Measurements from ENCODE around the gene RAPGEF6. TPM values are rescaled to one million over a fixed set of nuclear protein-coding genes. Genes with fewer than 3 reads are reported as not detected.

Gene RAPGEF6
- total and polyA plus RNA-seq, 4 donors, result 2.1 to 26.6 (median 15.1) TPM

GRCh38 chr5:131548176-131548575 lies 86.9 kb downstream of the RAPGEF6 start:
- 84 to 89% methylated on average over 2 of the region's 2 CpGs for WGBS, 2 donors
- no peaks in the 10 kb centered on the region for H3K4me1 ChIP-seq (ENCODE audit: control insufficient read depth in 1 of 2, insufficient read depth in 2 of 2, low read length in 2 of 2)
- no peak overlapping the region for H3K27ac ChIP-seq (ENCODE audit: low read depth in 1 of 2, low read length in 2 of 2)
- H3K27me3 ChIP-seq (ENCODE audit: control insufficient read depth in 1 of 2, insufficient read depth in 2 of 2, low read length in 1 of 2), result no peaks in the 10 kb centered on the region
- no peak overlapping the region for H3K4me3 ChIP-seq (ENCODE audit: low read length in 2 of 2)
- H3K9me3 ChIP-seq (ENCODE audit: control insufficient read depth, low read length), result no peaks in the 10 kb centered on the region
- DNase-seq (no peak), ATAC-seq (ENCODE audit: low FRiP score) (no peak)
- intact Hi-C loops (cut with DNase I), result no loop called here
- H3K36me3 ChIP-seq (ENCODE audit: control insufficient read depth in 1 of 2, insufficient read depth in 2 of 2, low read length in 1 of 2), result no peaks in the 10 kb centered on the region

- Histone ChIP-seq H3K4me3 (ENCODE audit: low read length in 2 of 2) (no peak overlapping the region), H3K4me1 (ENCODE audit: control insufficient read depth in 1 of 2, insufficient read depth in 2 of 2, low read length in 2 of 2) (no peaks in the 10 kb centered on the region), H3K9me3 (ENCODE audit: control insufficient read depth, low read length) (no peaks in the 10 kb centered on the region), H3K27ac (ENCODE audit: low read depth in 1 of 2, low read length in 2 of 2) (no peak overlapping the region), H3K27me3 (ENCODE audit: control insufficient read depth in 1 of 2, insufficient read depth in 2 of 2, low read length in 1 of 2) (no peaks in the 10 kb centered on the region), H3K36me3 (ENCODE audit: control insufficient read depth in 1 of 2, insufficient read depth in 2 of 2, low read length in 1 of 2) (no peaks in the 10 kb centered on the region)
- intact Hi-C loops (cut with DNase I), result no loop called here
- WGBS, 2 donors, result 84 to 89% methylated on average over 1 of the region's 1 CpG
- ATAC-seq (ENCODE audit: low FRiP score) (no peak), DNase-seq (no peak)
Observed at GRCh38 chr5:131545845-131546244, 89.2 kb downstream of the RAPGEF6 start.

GRCh38 chr5:131542723-131543122 lies 92.3 kb downstream of the RAPGEF6 start:
- no peaks in the 10 kb centered on the region for H3K27me3 ChIP-seq (ENCODE audit: control insufficient read depth in 1 of 2, insufficient read depth in 2 of 2, low read length in 1 of 2)
- intact Hi-C loops (cut with DNase I), result no loop called here
- no peak for DNase-seq
- H3K36me3 ChIP-seq (ENCODE audit: control insufficient read depth in 1 of 2, insufficient read depth in 2 of 2, low read length in 1 of 2), result no peaks in the 10 kb centered on the region
- ATAC-seq (ENCODE audit: low FRiP score), result no peak
- 97% methylated on average over 1 of the region's 1 CpG for WGBS, 2 donors
- no peaks in the 10 kb centered on the region for H3K9me3 ChIP-seq (ENCODE audit: control insufficient read depth, low read length)
- H3K4me1 ChIP-seq (ENCODE audit: control insufficient read depth in 1 of 2, insufficient read depth in 2 of 2, low read length in 2 of 2), result no peaks in the 10 kb centered on the region
- H3K27ac ChIP-seq (ENCODE audit: low read depth in 1 of 2, low read length in 2 of 2), result no peak overlapping the region
- H3K4me3 ChIP-seq (ENCODE audit: low read length in 2 of 2), result no peak overlapping the region

DNA sequence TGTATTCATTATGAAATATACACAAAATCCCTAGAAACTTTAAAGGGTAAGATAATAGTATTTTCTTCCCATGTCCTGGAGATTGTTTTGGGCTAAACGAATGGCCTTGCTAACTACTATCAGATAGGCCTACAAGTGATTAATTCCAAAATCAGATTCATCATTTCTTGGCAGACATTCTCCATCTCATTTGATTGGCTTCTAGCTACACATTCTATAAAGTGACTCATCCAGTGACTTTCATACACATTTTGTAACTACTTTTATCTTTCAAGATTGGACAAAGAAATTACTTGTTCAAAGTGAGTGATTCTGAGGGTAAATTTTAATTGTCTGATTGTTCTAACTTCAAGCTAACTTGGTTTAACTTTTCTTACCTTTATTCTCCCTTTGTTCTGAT lies 93.3 kb downstream of the RAPGEF6 start:
- Histone ChIP-seq H3K4me1 (ENCODE audit: control insufficient read depth in 1 of 2, insufficient read depth in 2 of 2, low read length in 2 of 2) (no peaks in the 10 kb centered on the region), H3K27me3 (ENCODE audit: control insufficient read depth in 1 of 2, insufficient read depth in 2 of 2, low read length in 1 of 2) (no peaks in the 10 kb centered on the region), H3K27ac (ENCODE audit: low read depth in 1 of 2, low read length in 2 of 2) (no peak overlapping the region), H3K9me3 (ENCODE audit: control insufficient read depth, low read length) (no peaks in the 10 kb centered on the region), H3K36me3 (ENCODE audit: control insufficient read depth in 1 of 2, insufficient read depth in 2 of 2, low read length in 1 of 2) (no peaks in the 10 kb centered on the region), H3K4me3 (ENCODE audit: low read length in 2 of 2) (no peak overlapping the region)
- ATAC-seq (ENCODE audit: low FRiP score), result no peak
- 74 to 95% methylated on average over 1 of the region's 1 CpG for WGBS, 2 donors
- intact Hi-C loops (cut with DNase I), result no loop called here
- DNase-seq, result no peak

- Histone ChIP-seq H3K27ac (ENCODE audit: low read depth in 1 of 2, low read length in 2 of 2) (no peak overlapping the region), H3K9me3 (ENCODE audit: control insufficient read depth, low read length) (no peaks in the 10 kb centered on the region), H3K4me3 (ENCODE audit: low read length in 2 of 2) (no peak overlapping the region), H3K27me3 (ENCODE audit: control insufficient read depth in 1 of 2, insufficient read depth in 2 of 2, low read length in 1 of 2) (no peaks in the 10 kb centered on the region), H3K4me1 (ENCODE audit: control insufficient read depth in 1 of 2, insufficient read depth in 2 of 2, low read length in 2 of 2) (no peaks in the 10 kb centered on the region), H3K36me3 (ENCODE audit: control insufficient read depth in 1 of 2, insufficient read depth in 2 of 2, low read length in 1 of 2) (no peaks in the 10 kb centered on the region)
- DNase-seq (no peak), ATAC-seq (ENCODE audit: low FRiP score) (no peak)
- intact Hi-C loops (cut with DNase I), result no loop called here
Observed at GRCh38 chr5:131541071-131541470, 94.0 kb downstream of the RAPGEF6 start.

DNA sequence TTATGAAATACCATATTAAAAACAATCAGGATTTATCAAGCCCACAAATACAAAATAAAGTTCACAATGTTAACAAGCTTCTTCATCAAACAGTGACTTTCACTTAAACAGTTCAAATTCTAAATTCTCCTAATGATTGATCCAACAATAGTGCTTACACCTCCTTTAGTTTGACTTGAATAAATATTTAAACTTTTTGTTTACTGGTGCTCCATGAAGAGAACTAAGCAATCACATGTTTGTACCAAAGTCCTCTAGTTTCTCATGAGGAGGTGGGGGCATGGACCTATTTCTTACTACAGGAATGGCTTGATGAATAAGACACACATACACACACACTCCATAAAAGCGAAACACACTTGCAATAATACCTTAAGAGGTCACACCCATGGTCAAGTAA lies 95.8 kb downstream of the RAPGEF6 start:
- 97% methylated on average over 1 of the region's 1 CpG for WGBS, 2 donors

GRCh38 chr5:131538177-131538593 lies 96.8 kb downstream of the RAPGEF6 start:
- intact Hi-C loops (cut with DNase I), result no loop called here
- H3K27me3 ChIP-seq (ENCODE audit: control insufficient read depth in 1 of 2, insufficient read depth in 2 of 2, low read length in 1 of 2), result no peaks in the 10 kb centered on the region
- no peaks in the 10 kb centered on the region for H3K36me3 ChIP-seq (ENCODE audit: control insufficient read depth in 1 of 2, insufficient read depth in 2 of 2, low read length in 1 of 2)
- no peak for DNase-seq
- H3K9me3 ChIP-seq (ENCODE audit: control insufficient read depth, low read length), result no peaks in the 10 kb centered on the region
- no peak overlapping the region for H3K4me3 ChIP-seq (ENCODE audit: low read length in 2 of 2)
- H3K27ac ChIP-seq (ENCODE audit: low read depth in 1 of 2, low read length in 2 of 2), result no peak overlapping the region
- WGBS, 2 donors, result 87 to 89% methylated on average over 3 of the region's 3 CpGs
- H3K4me1 ChIP-seq (ENCODE audit: control insufficient read depth in 1 of 2, insufficient read depth in 2 of 2, low read length in 2 of 2), result no peaks in the 10 kb centered on the region
- ATAC-seq (ENCODE audit: low FRiP score), result no peak

More for the DNA sequence above, 95.8 kb downstream of the RAPGEF6 start:
- Histone ChIP-seq H3K4me3 (ENCODE audit: low read length in 2 of 2) (no peak overlapping the region), H3K9me3 (ENCODE audit: control insufficient read depth, low read length) (no peaks in the 10 kb centered on the region), H3K36me3 (ENCODE audit: control insufficient read depth in 1 of 2, insufficient read depth in 2 of 2, low read length in 1 of 2) (no peaks in the 10 kb centered on the region), H3K4me1 (ENCODE audit: control insufficient read depth in 1 of 2, insufficient read depth in 2 of 2, low read length in 2 of 2) (no peaks in the 10 kb centered on the region), H3K27me3 (ENCODE audit: control insufficient read depth in 1 of 2, insufficient read depth in 2 of 2, low read length in 1 of 2) (no peaks in the 10 kb centered on the region), H3K27ac (ENCODE audit: low read depth in 1 of 2, low read length in 2 of 2) (no peak overlapping the region)
- intact Hi-C loops (cut with DNase I), result no loop called here
- ATAC-seq (ENCODE audit: low FRiP score) (no peak), DNase-seq (no peak)

- ATAC-seq (ENCODE audit: low FRiP score) (no peak), DNase-seq (no peak)
- no peak overlapping the region for H3K27ac ChIP-seq (ENCODE audit: low read depth in 1 of 2, low read length in 2 of 2)
- 66 to 69% methylated on average over 2 of the region's 2 CpGs for WGBS, 2 donors
- H3K4me1 ChIP-seq (ENCODE audit: control insufficient read depth in 1 of 2, insufficient read depth in 2 of 2, low read length in 2 of 2), result no peaks in the 10 kb centered on the region
- no peak overlapping the region for H3K4me3 ChIP-seq (ENCODE audit: low read length in 2 of 2)
- no peaks in the 10 kb centered on the region for H3K27me3 ChIP-seq (ENCODE audit: control insufficient read depth in 1 of 2, insufficient read depth in 2 of 2, low read length in 1 of 2)
- no peaks in the 10 kb centered on the region for H3K9me3 ChIP-seq (ENCODE audit: control insufficient read depth, low read length)
- intact Hi-C loops (cut with DNase I), result no loop called here
- H3K36me3 ChIP-seq (ENCODE audit: control insufficient read depth in 1 of 2, insufficient read depth in 2 of 2, low read length in 1 of 2), result no peaks in the 10 kb centered on the region
Observed at GRCh38 chr5:131536850-131537448, 98.1 kb downstream of the RAPGEF6 start.

DNA sequence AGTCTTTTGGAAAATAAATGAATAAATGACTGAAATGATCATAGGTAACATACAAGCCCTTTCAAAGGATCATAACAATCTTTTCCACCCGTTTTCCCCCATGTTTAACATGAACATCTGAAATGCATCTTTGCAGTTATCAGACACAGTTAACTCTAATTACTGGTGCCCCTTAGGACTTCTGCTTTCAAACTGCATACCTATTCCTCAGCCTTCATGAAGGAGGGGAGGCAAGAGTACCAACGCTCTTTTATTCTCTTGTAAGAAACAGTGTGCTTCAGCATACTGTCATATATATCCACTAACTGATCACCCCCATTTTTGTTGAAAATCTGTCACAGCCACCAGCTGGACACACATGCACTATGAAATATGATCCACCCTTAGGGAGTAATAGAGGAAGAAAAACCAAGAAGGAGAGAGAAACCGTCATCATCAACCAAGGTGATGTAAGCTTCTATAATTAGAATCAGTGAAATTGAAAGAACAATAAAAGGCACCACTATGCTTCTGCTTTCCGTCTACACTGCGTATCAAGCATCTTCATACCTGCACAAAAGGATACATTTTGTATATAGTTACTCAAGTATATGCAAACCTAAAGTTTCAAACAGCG lies 98.7 kb downstream of the RAPGEF6 start:
- intact Hi-C loops (cut with DNase I), result no loop called here
- H3K9me3 ChIP-seq (ENCODE audit: control insufficient read depth, low read length), result no peaks in the 10 kb centered on the region
- DNase-seq, result no peak
- WGBS, 2 donors, result 42 to 46% methylated on average over 6 of the region's 6 CpGs
- no peak overlapping the region for H3K27ac ChIP-seq (ENCODE audit: low read depth in 1 of 2, low read length in 2 of 2)
- no peaks in the 10 kb centered on the region for H3K27me3 ChIP-seq (ENCODE audit: control insufficient read depth in 1 of 2, insufficient read depth in 2 of 2, low read length in 1 of 2)
- no peaks in the 10 kb centered on the region for H3K4me1 ChIP-seq (ENCODE audit: control insufficient read depth in 1 of 2, insufficient read depth in 2 of 2, low read length in 2 of 2)
- no peak for ATAC-seq (ENCODE audit: low FRiP score)
- H3K4me3 ChIP-seq (ENCODE audit: low read length in 2 of 2), result no peak overlapping the region
- H3K36me3 ChIP-seq (ENCODE audit: control insufficient read depth in 1 of 2, insufficient read depth in 2 of 2, low read length in 1 of 2), result no peaks in the 10 kb centered on the region
